ENCODE data around the gene EYS. TPM values are rescaled to one million over a fixed set of nuclear protein-coding genes. Genes with fewer than 3 reads are reported as not detected.
"Not testable (repeated sequence)": the region's sequence is repeated elsewhere in the genome, so short reads cannot be mapped to it uniquely, and the experiment has no call there.

EYS gene
- total RNA-seq, 1 donor from 2014 or later: 17.3 TPM

DNA sequence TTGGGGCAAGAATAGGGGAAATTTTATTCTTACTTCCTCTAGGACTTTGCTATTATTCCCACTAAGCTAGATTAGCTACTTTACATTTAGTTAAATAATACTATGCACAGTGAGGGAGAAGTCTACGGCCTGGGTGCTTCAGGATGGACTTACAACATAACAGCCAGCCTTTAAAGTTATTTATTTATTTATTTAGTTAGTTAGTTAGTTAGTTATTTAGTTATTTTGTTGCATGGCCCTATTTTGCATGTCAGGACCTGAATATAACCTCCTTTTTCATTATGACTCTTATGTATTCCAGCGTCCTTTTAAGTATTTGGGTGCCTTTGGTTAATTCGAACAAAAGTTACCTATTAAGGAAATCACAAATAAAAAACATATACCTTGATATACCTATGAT is 238.7 kb downstream of the EYS start:
- DNase-seq (ENCODE audit: low spot score): no peak

DNA sequence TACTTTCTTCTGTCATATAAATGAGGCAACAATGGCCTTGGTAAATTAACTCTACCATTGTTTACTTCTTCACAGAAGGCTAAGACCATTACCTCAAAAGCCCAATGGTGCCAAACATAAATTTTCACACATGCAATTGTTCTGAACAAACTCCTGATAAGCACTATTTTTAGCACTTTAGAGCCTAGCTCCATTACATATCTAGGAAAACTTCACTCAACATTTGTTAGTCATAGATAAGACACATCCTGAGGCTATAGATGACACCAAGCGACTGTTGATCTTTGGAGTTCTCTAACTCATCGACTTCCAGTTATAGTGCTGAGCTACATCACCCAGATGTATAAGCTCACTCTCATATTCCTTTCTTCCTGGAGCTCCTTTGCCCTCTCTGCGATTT is 245.9 kb downstream of the EYS start:
- no peak for DNase-seq (ENCODE audit: low spot score)

DNA sequence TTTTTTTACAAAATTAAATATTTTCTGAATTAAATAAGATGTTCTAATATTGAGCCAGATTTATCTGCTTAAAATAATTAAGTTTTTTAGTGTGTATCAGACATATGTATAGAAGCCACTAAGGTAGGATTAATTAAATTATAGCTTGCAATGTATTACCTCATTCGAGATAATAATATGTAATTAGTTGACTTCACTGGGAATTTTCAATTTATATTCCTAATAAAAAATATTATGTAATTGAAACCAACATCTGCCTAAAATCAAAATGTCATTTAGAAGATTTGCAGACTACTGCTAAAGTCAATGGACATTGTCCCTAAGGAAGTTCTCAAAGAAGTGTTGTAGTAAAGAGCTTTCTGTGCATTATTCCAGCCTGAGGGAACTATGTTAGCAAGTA is 254.7 kb downstream of the EYS start:
- no peak for DNase-seq (ENCODE audit: low spot score)

DNA sequence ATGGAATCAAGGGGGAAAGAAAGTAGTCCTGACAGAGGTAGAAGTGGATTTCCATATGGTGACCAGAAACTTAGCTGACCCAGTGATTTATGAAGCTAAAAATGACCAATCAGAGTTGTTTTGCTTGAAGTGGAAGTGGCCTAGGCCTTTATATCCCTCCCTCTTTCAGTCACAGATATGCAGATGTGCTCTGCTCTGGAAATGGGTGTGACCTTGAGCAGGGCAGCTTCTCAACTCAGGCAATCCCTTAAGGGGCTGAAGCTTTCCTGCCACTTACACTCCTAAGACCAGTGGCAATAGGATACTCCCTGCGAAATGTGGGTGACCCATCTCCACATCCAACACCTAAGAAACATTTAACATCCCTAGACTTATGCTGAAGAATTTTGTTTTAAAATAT is 256.6 kb downstream of the EYS start:
- no peak for DNase-seq (ENCODE audit: low spot score)

DNA sequence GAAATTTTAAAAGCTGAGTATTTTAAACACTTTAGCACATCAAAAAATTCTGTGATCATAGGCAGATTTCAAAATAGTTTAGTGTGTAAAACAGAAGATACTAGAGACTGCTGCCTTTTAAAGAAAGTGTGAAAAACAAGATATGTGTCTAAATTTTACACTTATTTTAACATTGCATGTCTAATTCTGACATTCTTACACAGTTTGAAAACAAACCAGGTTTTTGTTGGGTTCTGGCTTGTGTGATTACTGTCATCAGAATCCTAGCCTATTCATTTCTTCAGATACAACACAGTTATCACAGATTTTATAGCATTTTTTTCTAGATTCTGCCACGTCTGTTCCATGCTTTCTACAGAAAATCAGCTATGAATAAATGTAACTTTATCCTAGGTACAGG is 257.1 kb downstream of the EYS start:
- DNase-seq (ENCODE audit: low spot score): no peak

DNA sequence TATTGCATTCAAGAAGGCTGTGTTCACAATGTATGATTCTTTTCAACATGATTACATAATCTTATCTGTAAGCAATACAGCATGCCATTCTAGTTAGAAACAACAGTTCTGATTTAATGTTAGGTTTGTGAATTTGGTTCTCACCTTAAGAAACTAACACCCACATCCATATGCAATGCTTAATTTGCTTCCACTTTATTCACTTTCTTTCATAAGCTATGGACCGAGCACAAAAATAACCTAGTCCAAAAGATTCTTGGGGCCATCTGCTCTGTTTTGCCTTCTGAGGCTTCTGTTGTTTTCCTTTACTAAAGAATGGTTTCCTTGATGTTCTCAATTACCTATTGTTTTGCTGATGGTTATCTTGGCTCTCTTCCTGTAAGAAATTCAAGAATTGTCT is 258.2 kb downstream of the EYS start:
- DNase-seq (ENCODE audit: low spot score): no peak

- DNase-seq (ENCODE audit: low spot score): no peak
Measured at GRCh38 chr6:65436281-65436680, 270.7 kb downstream of the EYS start.

DNA sequence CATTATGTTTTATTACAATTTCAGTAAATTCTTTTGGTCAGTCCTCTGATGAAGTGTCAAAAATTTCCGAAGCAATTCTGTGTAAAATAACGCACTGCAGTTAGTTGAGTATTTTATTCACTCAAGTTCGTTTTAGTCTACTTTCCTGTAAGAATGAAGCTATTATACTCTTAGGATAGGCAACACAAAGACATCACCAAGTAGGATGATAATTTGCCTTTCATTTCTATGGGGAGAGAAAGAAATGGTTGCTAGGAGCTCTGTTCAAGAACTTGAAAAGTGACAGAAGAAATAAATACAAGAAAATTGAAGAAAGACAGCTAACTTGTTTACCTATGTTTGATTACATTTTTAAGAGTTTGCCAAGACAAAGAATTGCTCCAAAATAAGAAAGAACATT is 290.4 kb downstream of the EYS start:
- no peak for DNase-seq (ENCODE audit: low spot score)

- DNase-seq (ENCODE audit: low spot score): no peak
Measured at GRCh38 chr6:65410309-65410708, 296.7 kb downstream of the EYS start.

DNA sequence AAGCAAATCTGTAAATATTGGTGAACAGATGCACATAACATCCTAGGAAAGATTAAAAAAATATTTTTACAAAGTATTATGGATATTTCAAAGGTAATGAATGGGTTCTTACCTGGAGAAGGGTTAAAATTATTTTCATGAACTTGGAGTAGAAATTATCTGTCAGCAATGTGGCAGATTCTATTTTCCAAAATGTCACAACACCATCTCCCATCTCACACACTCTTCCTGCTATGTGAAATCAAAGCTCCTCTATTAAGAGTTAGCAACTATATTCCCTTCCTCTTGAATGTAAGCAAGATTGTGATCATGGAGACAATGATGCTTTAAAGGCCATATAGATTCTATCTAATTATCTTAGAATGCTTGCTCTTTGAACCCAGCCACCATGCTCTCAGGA is 304.5 kb downstream of the EYS start:
- DNase-seq (ENCODE audit: low spot score): no peak

GRCh38 chr6:65399355-65400084 is 307.5 kb downstream of the EYS start:
- peak; percentile 2 for DNase-seq (ENCODE audit: low spot score)

DNA sequence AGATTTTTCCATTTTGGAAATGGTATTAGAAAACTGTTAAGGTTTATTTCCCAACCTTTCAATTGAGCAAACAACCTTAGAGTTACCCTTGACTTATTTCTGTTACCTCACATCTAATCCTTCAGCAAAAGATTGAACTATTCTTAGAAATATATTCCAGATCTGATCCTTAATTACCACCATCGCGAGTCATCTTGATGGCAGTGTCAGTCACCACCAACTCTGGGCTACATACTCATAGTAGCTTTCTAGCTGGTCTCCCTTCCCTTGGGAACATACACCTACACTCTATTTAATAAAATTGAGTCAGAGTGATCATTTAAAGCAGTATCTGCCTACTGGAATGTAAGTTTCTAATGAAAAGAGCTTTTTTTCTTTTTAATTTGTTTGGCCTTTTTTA is 308.2 kb downstream of the EYS start:
- DNase-seq (ENCODE audit: low spot score): no peak

- no peak for DNase-seq (ENCODE audit: low spot score)
Measured at GRCh38 chr6:65350530-65350929, 356.5 kb downstream of the EYS start.

DNA sequence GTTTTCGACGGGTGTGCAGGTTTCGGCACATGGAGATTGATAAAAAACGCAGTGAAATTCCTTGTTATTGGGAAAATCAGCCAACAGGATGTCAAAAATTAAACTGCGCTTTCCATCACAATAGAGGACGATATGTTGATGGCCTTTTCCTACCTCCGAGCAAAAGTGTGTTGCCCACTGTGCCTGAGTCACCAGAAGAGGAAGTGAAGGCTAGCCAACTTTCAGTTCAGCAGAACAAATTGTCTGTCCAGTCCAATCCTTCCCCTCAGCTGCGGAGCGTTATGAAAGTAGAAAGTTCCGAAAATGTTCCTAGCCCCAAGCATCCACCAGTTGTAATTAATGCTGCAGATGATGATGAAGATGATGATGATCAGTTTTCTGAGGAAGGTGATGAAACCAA is 404.4 kb downstream of the EYS start:
- DNase-seq (ENCODE audit: low spot score): not testable (repeated sequence)

GRCh38 chr6:65299236-65299635 is 407.8 kb downstream of the EYS start:
- no peak for DNase-seq (ENCODE audit: low spot score)

DNA sequence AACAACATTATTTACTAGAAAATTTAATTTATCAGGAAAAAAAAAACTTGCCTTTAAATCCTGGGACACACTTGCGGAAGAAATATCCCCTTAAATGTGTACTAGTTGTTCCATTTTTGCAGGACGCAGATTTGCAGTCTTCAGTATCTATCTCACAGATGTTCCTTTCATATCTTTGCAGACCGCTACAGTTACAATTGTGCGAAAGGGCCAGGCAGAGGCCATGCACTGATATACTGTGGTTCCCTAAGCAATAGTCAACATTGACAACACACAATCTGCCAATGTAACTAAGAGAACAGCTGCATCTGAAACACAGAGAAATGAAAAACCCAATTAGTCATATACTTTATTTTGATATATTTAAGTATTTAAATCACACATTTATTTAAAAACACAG is 411.2 kb downstream of the EYS start:
- DNase-seq (ENCODE audit: low spot score): no peak

GRCh38 chr6:65289491-65289890 is 417.5 kb downstream of the EYS start:
- no peak for DNase-seq (ENCODE audit: low spot score)

DNA sequence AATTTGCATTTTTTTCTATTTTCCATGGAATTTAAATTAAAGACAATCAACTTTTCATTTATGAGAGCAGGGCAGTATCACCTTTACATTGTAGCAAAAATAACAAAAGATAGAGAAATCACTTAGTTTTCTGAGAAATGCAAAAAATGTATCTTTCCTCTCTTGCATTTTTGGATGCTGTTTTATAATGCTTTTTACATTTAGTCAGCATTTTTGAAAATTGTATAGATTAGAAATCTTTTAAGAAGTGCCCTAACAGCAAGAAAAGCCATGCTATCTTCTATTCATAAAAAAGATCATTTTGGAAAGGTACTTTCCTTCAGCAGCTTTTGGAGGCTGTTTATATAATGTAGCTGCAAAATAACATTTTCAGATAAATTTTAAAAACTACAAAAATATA is 421.8 kb downstream of the EYS start:
- no peak for DNase-seq (ENCODE audit: low spot score)

DNA sequence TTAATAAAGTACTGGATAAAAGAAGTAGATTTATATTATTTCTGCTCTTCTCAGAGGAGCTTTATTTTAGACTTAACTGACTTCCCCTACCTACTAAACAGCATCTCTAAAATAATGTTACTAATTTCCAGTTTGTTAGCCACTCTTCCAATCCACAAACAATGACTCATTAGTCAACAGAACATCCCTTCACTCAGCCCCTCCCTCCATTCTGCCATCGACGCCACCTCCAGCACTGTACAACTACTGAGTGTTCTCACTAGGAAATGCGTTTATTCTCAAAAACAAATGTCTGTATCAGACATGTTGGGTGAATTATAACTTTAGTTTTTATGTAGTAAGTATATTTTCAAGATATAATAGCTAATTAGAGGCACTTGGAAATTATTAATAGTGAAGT is 427.0 kb downstream of the EYS start:
- no peak for DNase-seq (ENCODE audit: low spot score)

- DNase-seq (ENCODE audit: low spot score): no peak
Measured at GRCh38 chr6:65262241-65262640, 444.8 kb downstream of the EYS start.

GRCh38 chr6:65259982-65260381 is 447.0 kb downstream of the EYS start:
- no peak for DNase-seq (ENCODE audit: low spot score)

- DNase-seq (ENCODE audit: low spot score): no peak
Measured at GRCh38 chr6:65259059-65259458, 448.0 kb downstream of the EYS start.

GRCh38 chr6:65253041-65253440 is 454.0 kb downstream of the EYS start:
- DNase-seq (ENCODE audit: low spot score): no peak

- no peak for DNase-seq (ENCODE audit: low spot score)
Measured at GRCh38 chr6:65248101-65248610, 458.9 kb downstream of the EYS start.
